Ovary (tissue), 3 donors: ENCODE results near the gene HJURP.

Experiments used
- CTCF ChIP-seq, 3 donors: fragments of 450-650 bp in 2 of 3; fragments of 200-600 bp in 1 of 3; IDR thresholded peaks; one replicate each; pipeline versions ENCODE4 v1.5.1 to v1.8.0; 2016 to 2022; ENCODE audit warnings: antibody characterized with exemption in 3 of 3, mild to moderate bottlenecking in 1 of 3
- EP300 ChIP-seq: sonication (generic); formaldehyde crosslinking; IDR thresholded peaks from one replicate; pipeline ENCODE4 v1.6.1; 2017; ENCODE audit warnings: antibody characterized with exemption
- POLR2A ChIP-seq: fragments of 450-650 bp; IDR thresholded peaks from one replicate; pipeline ENCODE4 v1.6.1; 2017; ENCODE audit warnings: antibody characterized with exemption, mild to moderate bottlenecking, moderate library complexity
- donor health status: DM: no; HTN: no; CAD: no.

GRCh38 chr2:233837694-233838229 is 16.6 kb downstream of the HJURP start:
- TF ChIP-seq CTCF (IDR thresholded peaks at IDR 0.05) (no peak), POLR2A (no peak), EP300 (no peak)
